ENCODE results near the gene LIM2. TPM values are rescaled to one million over a fixed set of nuclear protein-coding genes. Genes with fewer than 3 reads are reported as not detected.
A peak's percentile ranks its signal among the peaks of the same experiment; 100 is the strongest.

Gene LIM2
- total RNA-seq, 1 donor, result not detected

GRCh38 chr19:51346742-51347141, 41.0 kb downstream of the LIM2 start:
- no peak for TF ChIP-seq CTCF (IDR thresholded peaks at IDR 0.05; ENCODE audit: insufficient read depth, low read length)
- DNase-seq (ENCODE audit: low read depth), result no peak
- H3K4me3 ChIP-seq (ENCODE audit: low read depth, low read length), result no peak overlapping the region

GRCh38 chr19:51345076-51345620, 42.6 kb downstream of the LIM2 start:
- no peak overlapping the region for H3K4me3 ChIP-seq (ENCODE audit: low read depth, low read length)
- no peak for TF ChIP-seq CTCF (IDR thresholded peaks at IDR 0.05; ENCODE audit: insufficient read depth, low read length)
- no peak for DNase-seq (ENCODE audit: low read depth)

- DNase-seq (ENCODE audit: low read depth), result no peak
- H3K4me3 ChIP-seq (ENCODE audit: low read depth, low read length), result no peak overlapping the region
- no peak for TF ChIP-seq CTCF (IDR thresholded peaks at IDR 0.05; ENCODE audit: insufficient read depth, low read length)
Observed at GRCh38 chr19:51342631-51343569, 44.9 kb downstream of the LIM2 start.

- DNase-seq (ENCODE audit: low read depth), result no peak
- TF ChIP-seq CTCF (IDR thresholded peaks at IDR 0.05; ENCODE audit: insufficient read depth, low read length), result no peak
- no peak within 1 kb of the TSS for H3K4me3 ChIP-seq (ENCODE audit: low read depth, low read length)
Observed at GRCh38 chr19:51341976-51342580, 45.7 kb downstream of the LIM2 start, which contains the start of gene VSIG10L. TSS of gene VSIG10L (minus strand) at chr19:51342139. CDS start at chr19:51342124, 15 bp downstream.

GRCh38 chr19:51341066-51341465, 46.7 kb downstream of the LIM2 start:
- no peak for DNase-seq (ENCODE audit: low read depth)
- TF ChIP-seq CTCF (IDR thresholded peaks at IDR 0.05; ENCODE audit: insufficient read depth, low read length), result no peak
- H3K4me3 ChIP-seq (ENCODE audit: low read depth, low read length), result no peak overlapping the region

- TF ChIP-seq CTCF (IDR thresholded peaks at IDR 0.05; ENCODE audit: insufficient read depth, low read length), result peak; percentile 1
- peak; percentile 93 for DNase-seq (ENCODE audit: low read depth)
- H3K4me3 ChIP-seq (ENCODE audit: low read depth, low read length), result peak overlapping the region; percentile 74
Observed at GRCh38 chr19:51339687-51340656, 47.8 kb downstream of the LIM2 start.

All from fibroblast of the aortic adventitia (primary cell).